Measurements from ENCODE around the gene CRLF3.
"Not testable (repeated sequence)": the region's sequence is repeated elsewhere in the genome, so short reads cannot be mapped to it uniquely, and the experiment has no call there.

Gene CRLF3

DNA sequence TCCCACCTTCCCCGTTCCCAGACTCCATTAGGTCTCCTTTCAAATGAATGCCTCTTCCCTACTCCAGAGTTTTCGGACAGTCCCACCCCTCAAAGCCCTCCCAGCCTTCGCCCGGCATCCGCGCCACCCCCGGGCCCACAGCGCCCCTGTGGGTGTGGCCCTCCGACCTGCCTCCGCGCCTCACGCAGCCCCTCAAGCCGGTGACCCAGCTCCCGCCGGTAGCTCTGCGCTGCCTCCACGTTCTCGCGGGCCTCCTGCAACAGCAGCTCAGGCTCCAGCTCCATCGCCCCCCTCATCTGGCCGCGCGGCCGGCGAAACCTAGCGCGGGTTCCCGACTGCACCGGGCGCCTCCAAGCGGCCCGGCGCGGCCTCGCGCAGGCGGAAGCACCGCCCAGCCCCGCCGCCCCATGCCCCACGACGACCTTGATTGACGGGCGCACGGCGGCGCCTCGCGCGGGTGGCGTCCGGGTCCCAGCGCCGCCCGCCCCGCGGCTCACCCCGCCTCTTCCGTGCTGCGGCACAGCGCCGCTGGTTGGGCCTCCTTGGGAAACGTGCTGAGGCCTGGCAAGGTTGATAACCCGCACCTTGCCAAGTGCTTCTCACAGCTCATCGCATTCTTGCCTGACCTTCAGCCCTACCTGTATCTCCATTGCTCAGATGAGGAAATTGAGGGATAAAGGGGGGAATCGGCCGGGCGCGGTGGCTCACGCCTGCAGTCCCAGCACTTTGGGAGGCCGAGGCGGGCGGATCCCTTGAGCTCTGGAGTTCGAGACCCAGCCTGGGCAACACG lies at the start of gene CRLF3:
Gene CRLF3, minus strand, starts transcription at position 337 of the 790 bp plus-strand sequence. Its CDS starts 41 bp downstream, at position 296.
- peak; percentile 96 for DNase-seq (ENCODE audit: low spot score)

GRCh38 chr17:30869005-30869404 lies 44.5 kb upstream of the CRLF3 start:
- no peak for DNase-seq (ENCODE audit: low spot score)

DNA sequence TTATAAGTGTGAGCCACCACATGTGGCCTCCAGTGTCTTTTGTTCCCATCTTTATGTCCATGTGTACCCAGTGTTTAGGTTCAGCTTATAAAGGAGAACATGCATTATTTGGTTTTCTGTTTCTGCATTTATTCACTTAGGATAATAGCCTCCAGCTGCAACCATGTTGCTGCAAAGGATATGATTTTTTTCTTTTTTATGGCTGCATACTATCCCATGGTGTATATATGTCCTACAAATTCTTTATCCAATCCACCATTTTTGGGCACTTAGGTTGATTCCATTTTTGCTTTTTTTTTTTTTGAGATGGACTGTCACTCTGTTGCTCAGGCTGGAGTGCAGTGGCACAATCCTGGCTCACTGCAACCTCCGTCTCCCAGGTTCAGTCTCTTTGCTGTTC lies 40.1 kb upstream of the CRLF3 start:
- DNase-seq (ENCODE audit: low spot score) = no peak

GRCh38 chr17:30858556-30859250 lies 34.2 kb upstream of the CRLF3 start:
- no peak for DNase-seq (ENCODE audit: low spot score)

GRCh38 chr17:30854146-30854545 lies 29.7 kb upstream of the CRLF3 start:
- no peak for DNase-seq (ENCODE audit: low spot score)

- DNase-seq (ENCODE audit: low spot score) = no peak
Observed at GRCh38 chr17:30848021-30848420, 23.5 kb upstream of the CRLF3 start.

DNA sequence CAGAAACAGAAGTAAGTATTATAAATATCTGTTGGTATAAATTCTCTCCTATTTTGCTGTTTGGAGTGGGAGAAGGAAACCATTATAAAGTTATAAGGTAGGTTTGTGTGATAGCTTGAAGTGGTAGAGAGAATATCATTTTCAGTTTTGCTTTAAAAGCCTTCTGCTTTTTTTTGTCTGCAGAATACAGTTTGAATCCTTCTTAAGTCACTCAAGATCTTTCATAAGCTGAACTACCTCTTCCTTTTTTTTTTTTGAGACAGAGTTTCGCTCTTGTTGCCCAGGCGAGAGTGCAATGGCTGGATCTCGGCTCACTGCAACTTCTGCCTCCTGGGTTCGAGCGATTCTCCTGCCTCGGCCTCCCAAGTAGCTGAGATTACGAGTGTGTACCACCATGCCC lies 16.3 kb upstream of the CRLF3 start:
- DNase-seq (ENCODE audit: low spot score) = no peak

- no peak for DNase-seq (ENCODE audit: low spot score)
Observed at GRCh38 chr17:30838202-30838807, 13.8 kb upstream of the CRLF3 start.

GRCh38 chr17:30832438-30833124 lies 8.1 kb upstream of the CRLF3 start:
- DNase-seq (ENCODE audit: low spot score) = no peak

GRCh38 chr17:30831663-30832437 lies 7.4 kb upstream of the CRLF3 start, which contains the start of gene ATAD5:
Gene ATAD5 (plus strand): TSS chr17:30831966. CDS start chr17:30832348, 382 bp downstream.
- DNase-seq (ENCODE audit: low spot score) = peak; percentile 92

- no peak for DNase-seq (ENCODE audit: low spot score)
Observed at GRCh38 chr17:30831257-30831656, 6.8 kb upstream of the CRLF3 start.

GRCh38 chr17:30829022-30829421 lies 4.5 kb upstream of the CRLF3 start:
- no peak for DNase-seq (ENCODE audit: low spot score)

- DNase-seq (ENCODE audit: low spot score) = no peak
Observed at GRCh38 chr17:30827082-30827481, 2.6 kb upstream of the CRLF3 start.

- peak; percentile 52 for DNase-seq (ENCODE audit: low spot score)
Observed at GRCh38 chr17:30824002-30824355, 513 bp downstream of the CRLF3 start.

DNA sequence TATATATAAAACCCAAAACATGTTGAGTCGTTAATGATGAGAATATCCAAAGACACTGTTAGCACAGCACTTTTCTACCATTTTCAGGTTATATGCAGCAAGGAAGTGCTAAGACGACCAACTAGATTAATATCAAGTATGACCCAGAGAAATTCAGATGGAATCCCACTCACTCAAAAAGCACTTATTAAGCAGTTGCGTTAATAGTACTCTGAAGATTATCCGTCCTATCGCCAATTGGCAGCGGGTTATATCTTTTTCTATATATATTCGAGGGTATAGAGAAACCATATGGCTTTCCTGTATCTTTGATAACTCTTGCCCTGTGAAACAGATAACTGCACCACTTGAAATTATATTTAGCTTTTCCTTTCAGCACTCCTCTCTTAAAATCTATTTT lies 1.1 kb downstream of the CRLF3 start:
- DNase-seq (ENCODE audit: low spot score) = no peak

GRCh38 chr17:30822919-30823318 lies 1.6 kb downstream of the CRLF3 start:
- DNase-seq (ENCODE audit: low spot score) = not testable (repeated sequence)

DNA sequence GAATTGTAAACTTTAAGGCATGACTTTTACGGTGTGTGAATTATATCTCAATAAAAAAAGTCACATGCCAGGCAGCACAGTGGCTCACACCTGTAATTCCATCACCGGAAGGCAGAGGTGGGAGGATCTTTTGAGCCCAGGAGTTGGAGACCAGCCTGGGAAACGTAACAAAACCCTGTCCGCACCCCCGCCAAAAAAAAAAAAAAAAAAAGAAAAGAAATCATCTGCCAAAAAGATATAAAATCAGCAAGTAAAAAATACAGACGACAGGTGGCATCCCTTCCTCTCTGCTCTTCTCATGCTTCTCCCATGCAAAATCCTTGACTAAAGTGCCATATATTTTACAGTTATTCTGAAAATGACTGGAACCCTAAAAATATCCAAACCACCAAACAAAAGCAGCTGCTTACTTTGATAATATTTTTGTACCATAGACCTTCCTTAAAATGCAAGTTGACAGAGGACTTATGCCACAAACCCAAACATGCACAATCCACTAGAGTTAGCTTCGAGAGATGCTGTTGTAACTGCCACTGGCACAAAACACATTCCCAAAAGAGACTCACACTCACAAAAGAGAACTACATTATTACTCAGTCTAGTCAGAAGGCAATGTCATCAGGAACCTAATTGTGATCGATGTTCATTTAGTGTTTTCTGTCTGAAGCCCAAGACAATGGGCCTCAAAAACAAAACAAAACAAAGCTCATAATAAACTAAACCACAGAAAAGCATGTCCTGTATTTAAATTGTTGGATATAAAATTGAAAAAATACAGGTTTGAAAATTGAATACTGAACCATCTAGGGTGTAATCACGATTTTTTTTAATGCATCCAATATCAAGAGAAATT lies 2.4 kb downstream of the CRLF3 start:
- DNase-seq (ENCODE audit: low spot score) = no peak

DNA sequence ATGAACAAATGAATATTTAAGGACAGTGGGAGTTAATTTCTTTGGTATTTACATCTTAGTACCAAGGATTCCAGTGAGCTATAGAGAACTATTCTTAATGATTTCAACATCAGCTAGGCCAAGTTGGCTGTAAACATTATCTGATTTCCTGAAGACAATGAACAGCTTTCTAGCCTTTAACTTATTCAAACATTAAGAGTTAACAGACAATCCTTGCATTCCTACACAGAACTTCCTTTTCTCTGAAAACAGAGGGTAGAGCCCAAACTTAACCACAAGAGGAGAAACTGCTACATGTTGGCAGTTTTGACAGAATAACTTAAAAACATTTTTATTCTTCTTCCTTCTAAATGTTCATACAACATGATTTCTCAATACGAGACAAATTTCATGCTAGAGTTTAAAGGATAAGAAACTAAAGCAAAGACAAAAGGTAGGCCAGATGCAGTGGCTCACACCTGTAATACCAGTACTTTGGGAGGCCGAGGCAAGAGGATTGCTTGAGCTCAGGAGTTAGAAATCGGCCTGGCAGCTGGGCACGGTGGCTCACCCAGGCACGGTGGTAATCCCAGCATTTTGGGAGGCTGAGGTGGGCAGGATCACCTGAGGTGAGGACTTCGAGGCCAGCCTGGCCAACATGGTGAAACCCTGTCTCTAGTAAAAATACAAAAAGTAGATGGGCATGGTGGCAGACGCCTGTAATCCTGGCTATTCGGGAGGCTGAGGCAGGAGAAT lies 4.4 kb downstream of the CRLF3 start:
- DNase-seq (ENCODE audit: low spot score) = no peak

DNA sequence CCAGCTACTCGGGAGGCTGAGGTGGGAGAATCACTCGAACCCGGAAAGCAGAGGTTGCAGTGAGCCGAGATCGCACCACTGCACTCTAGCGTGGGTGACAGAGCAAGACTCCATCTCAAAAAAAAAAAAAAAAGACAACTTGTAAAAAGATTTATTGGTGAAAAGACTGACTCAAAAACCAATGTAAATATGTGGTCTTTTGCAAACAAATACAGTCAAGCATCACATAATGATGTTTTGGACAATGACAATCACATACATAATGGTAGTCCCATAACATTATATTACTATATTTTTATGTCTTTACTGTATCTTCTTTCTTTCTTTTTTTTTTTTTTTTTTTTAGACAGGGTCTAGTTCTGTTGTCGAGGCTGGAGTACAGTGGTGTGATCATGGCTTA lies 8.3 kb downstream of the CRLF3 start:
- DNase-seq (ENCODE audit: low spot score) = no peak

GRCh38 chr17:30814860-30815259 lies 9.6 kb downstream of the CRLF3 start:
- not testable (repeated sequence) for DNase-seq (ENCODE audit: low spot score)
